PC-9 (cell line): Measurements from ENCODE around the gene SEC22A.

Experiments used
- CTCF ChIP-seq: fragments of 200-600 bp; sonication (generic); conservative IDR thresholded peaks from 2 replicates; pipeline ENCODE4 v1.6.1; 2017; ENCODE audit warnings: mixed run types, antibody characterized with exemption, mild to moderate bottlenecking, moderate library complexity
- EZH2 ChIP-seq: fragments of 200-600 bp; sonication (generic); IDR thresholded peaks from 2 replicates; pipeline ENCODE4 v1.8.0; 2017; ENCODE audit warnings: antibody characterized with exemption, low read depth

GRCh38 chr3:123282461-123282860 is 80.7 kb downstream of the SEC22A start:
- TF ChIP-seq CTCF: no peak
- TF ChIP-seq EZH2: no peak
